Measurements from ENCODE around the gene POLR3G.

DNA sequence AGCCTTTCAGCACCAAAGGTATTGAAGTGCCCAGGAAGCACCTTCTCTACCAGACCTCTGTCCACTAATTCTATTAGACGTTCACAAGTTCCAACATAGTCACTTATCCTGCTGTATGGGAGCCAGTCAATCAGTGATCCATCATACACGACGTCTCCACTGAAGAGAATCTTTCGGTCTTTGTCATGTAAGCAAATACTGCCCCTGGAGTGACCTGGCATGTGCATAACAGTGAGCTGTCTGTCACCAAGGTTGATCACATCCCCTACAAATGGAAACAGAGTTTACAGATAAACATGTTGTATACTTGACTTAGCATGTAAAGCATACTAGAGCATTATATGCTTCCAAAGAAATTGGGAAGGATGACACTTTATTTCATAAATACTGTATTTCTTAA lies 13.4 kb upstream of the POLR3G start:
- TF ChIP-seq, protein P1, sequence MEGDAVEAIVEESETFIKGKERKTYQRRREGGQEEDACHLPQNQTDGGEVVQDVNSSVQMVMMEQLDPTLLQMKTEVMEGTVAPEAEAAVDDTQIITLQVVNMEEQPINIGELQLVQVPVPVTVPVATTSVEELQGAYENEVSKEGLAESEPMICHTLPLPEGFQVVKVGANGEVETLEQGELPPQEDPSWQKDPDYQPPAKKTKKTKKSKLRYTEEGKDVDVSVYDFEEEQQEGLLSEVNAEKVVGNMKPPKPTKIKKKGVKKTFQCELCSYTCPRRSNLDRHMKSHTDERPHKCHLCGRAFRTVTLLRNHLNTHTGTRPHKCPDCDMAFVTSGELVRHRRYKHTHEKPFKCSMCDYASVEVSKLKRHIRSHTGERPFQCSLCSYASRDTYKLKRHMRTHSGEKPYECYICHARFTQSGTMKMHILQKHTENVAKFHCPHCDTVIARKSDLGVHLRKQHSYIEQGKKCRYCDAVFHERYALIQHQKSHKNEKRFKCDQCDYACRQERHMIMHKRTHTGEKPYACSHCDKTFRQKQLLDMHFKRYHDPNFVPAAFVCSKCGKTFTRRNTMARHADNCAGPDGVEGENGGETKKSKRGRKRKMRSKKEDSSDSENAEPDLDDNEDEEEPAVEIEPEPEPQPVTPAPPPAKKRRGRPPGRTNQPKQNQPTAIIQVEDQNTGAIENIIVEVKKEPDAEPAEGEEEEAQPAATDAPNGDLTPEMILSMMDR (IDR thresholded peaks at IDR 0.05; ENCODE audit: low read depth, low read length): no peak
- no peak for TF ChIP-seq EZH2phosphoT487 (IDR thresholded peaks at IDR 0.05; ENCODE audit: low read depth)
